Endothelial cell of umbilical vein (primary cell): ENCODE data around the gene MUL1. TPM values are rescaled to one million over a fixed set of nuclear protein-coding genes. Genes with fewer than 3 reads are reported as not detected.

Source experiments
- BruUV-seq: library from RNA; stranded (reverse); fragments of 400-500 nt; replicated peaks from 2 replicates; lab custom pipeline; 2021; lab: Mats Ljungman, UMichigan
- CTCF ChIA-PET: fragments of 300-600, 350-600 bp; sonication (Branson Sonifier 250); formaldehyde crosslinking; loops from one replicate; lab custom pipeline; 2021; ENCODE audit warnings: antibody characterized with exemption, inconsistent platforms; lab: Charles Lee
- POLR2A ChIA-PET: fragments of 300-600, 350-600 bp; sonication (Branson Sonifier 250); formaldehyde crosslinking; loops from one replicate; lab custom pipeline; 2021; ENCODE audit warnings: antibody characterized with exemption, inconsistent platforms; lab: Charles Lee
- DNase-seq: peaks from one replicate; pipeline ENCODE4 v3.0.0-alpha.2; 2011; ENCODE audit warnings: low read depth, low spot score
- FAIRE-seq: peaks from 2 replicates; lab custom pipeline; 2011; peaks lifted over from hg19 to GRCh38; lab: Jason Lieb, UNC
- H2AFZ ChIP-seq: 2 replicates; pipeline ENCODE4 v1.6.0; 2012; ENCODE audit warnings: low read depth, low read length, control low read depth, inconsistent platforms
- H3K27ac ChIP-seq: 2 replicates; pipeline ENCODE4 v1.5.1; 2011; ENCODE audit warnings: low read depth, mild to moderate bottlenecking, control low read depth, low read length, moderate library complexity; ENCODE audit not compliant: insufficient read depth
- H3K27me3 ChIP-seq, 2 experiments: 2 replicates each; pipeline versions ENCODE4 v1.6.0 to v1.6.1; 2011; ENCODE audit warnings: low read length in 2 of 2, mixed read lengths in 1 of 2; ENCODE audit not compliant: control insufficient read depth in 2 of 2, insufficient read depth in 2 of 2
- H3K36me3 ChIP-seq, 2 experiments: 2 replicates in 1 of 2; 3 replicates in 1 of 2; pipeline ENCODE4 v1.5.1; 2011; ENCODE audit warnings: low read length in 2 of 2, mild to moderate bottlenecking in 1 of 2, moderate library complexity in 1 of 2; ENCODE audit not compliant: control insufficient read depth in 2 of 2, insufficient read depth in 2 of 2; ENCODE audit errors: extremely low read depth in 1 of 2
- H3K4me1 ChIP-seq: 3 replicates; pipeline ENCODE4 v1.5.1; 2011; ENCODE audit warnings: mild to moderate bottlenecking, low read length; ENCODE audit not compliant: control insufficient read depth, insufficient read depth; ENCODE audit errors: extremely low read depth
- H3K4me2 ChIP-seq: 2 replicates; pipeline ENCODE4 v1.6.1; 2011; ENCODE audit warnings: low read length, control low read depth, mixed read lengths; ENCODE audit not compliant: insufficient read depth
- H3K4me3 ChIP-seq, 3 experiments: fragments of 200-600 bp in 1 of 3; sonication (generic), shearing (Covaris generic) in 1 of 3; replicated peaks in 1 of 3; 2 replicates each; pipeline ENCODE4 v1.5.1; 2011 to 2016; ENCODE audit warnings: control low read depth in 3 of 3, low read length in 3 of 3, mild to moderate bottlenecking in 2 of 3, inconsistent platforms in 1 of 3, low read depth in 1 of 3, moderate library complexity in 1 of 3; ENCODE audit not compliant: insufficient read depth in 1 of 3
- H3K79me2 ChIP-seq: 2 replicates; pipeline ENCODE4 v1.6.0; 2012; ENCODE audit warnings: low read length, inconsistent platforms; ENCODE audit not compliant: control insufficient read depth, insufficient read depth
- H3K9ac ChIP-seq: replicated peaks from 2 replicates; pipeline ENCODE3; 2011; ENCODE audit warnings: low read length, control low read depth; ENCODE audit not compliant: insufficient read depth; ENCODE audit errors: extremely low read depth
- H3K9me1 ChIP-seq: replicated peaks from 3 replicates; pipeline ENCODE4 v1.6.0; 2011; ENCODE audit warnings: mild to moderate bottlenecking, low read length; ENCODE audit not compliant: control insufficient read depth, insufficient read depth; ENCODE audit errors: extremely low read depth
- H3K9me3 ChIP-seq: replicated peaks from 2 replicates; pipeline ENCODE4 v1.5.1; 2012; ENCODE audit warnings: low read length, inconsistent platforms; ENCODE audit not compliant: control insufficient read depth, insufficient read depth
- H4K20me1 ChIP-seq: replicated peaks from 2 replicates; pipeline ENCODE3; 2011; ENCODE audit warnings: mild to moderate bottlenecking, low read length; ENCODE audit not compliant: control insufficient read depth, insufficient read depth; ENCODE audit errors: extremely low read depth
- CTCF ChIP-seq, 2 donors: IDR thresholded peaks; 1 replicate in 1 of 2; 2 replicates in 1 of 2; pipeline ENCODE4 v1.5.1; 2011; ENCODE audit warnings: low read length in 2 of 2, mild to moderate bottlenecking in 2 of 2, moderate library complexity in 2 of 2, control low read depth in 1 of 2, inconsistent platforms in 1 of 2, low read depth in 1 of 2; ENCODE audit not compliant: insufficient read depth in 1 of 2; ENCODE audit errors: extremely low read depth in 1 of 2
- EZH2 ChIP-seq: IDR thresholded peaks from 2 replicates; pipeline ENCODE4 v1.6.1; 2012; ENCODE audit warnings: borderline replicate concordance, low read depth, mild to moderate bottlenecking, moderate library complexity, low read length, inconsistent platforms; ENCODE audit not compliant: severe bottlenecking
- FOS ChIP-seq: IDR thresholded peaks from 2 replicates; pipeline ENCODE4 v1.6.1; 2011; ENCODE audit warnings: mild to moderate bottlenecking, low read length, moderate library complexity, borderline replicate concordance; ENCODE audit not compliant: insufficient read depth
- GATA2 ChIP-seq: IDR thresholded peaks from 2 replicates; pipeline ENCODE4 v1.7.0; 2011; ENCODE audit warnings: low read depth, mild to moderate bottlenecking, moderate library complexity, mixed read lengths, low read length; ENCODE audit not compliant: insufficient read length, insufficient read depth
- MYC ChIP-seq: IDR thresholded peaks from one replicate; pipeline ENCODE4 v1.6.1; 2011; ENCODE audit warnings: mild to moderate bottlenecking, low read depth, low read length
- POLR2AphosphoS5 ChIP-seq: IDR thresholded peaks from 2 replicates; pipeline ENCODE4 v1.6.1; 2012; ENCODE audit warnings: low read depth, mild to moderate bottlenecking, control low read depth, low read length, moderate library complexity; ENCODE audit not compliant: insufficient read depth
- dilution Hi-C: fragments of 300-500 bp; cut with MboI; formaldehyde crosslinking; loops from one replicate; pipeline ENCODE4 v1.15.0; 2019; ENCODE audit warnings: low sequenced_read_pairs; ENCODE audit not compliant: extremely low pct_ligation_motif_present
- intact Hi-C: fragments of 100-400 bp; cut with micrococcal nuclease; formaldehyde crosslinking; loops from one replicate; pipeline ENCODE4 v1.10.0; 2022
- polyA plus RNA-seq, 4 experiments: library from polyadenylated mRNA; depleted of rRNA in 3 of 4; stranded (reverse) in 3 of 4; unstranded in 1 of 4; fragments of >200 nt; gene quantifications; 2 replicates each; pipeline versions ENCODE4 v1.2.1 to v1.2.3, GENCODE V29; 2011 to 2012; ENCODE audit warnings: missing spikeins in 1 of 4
- total RNA-seq: library from RNA; stranded (reverse); gene quantifications from 2 replicates; pipeline ENCODE4 v1.2.3, GENCODE V29; 2021
- TF ChIP-seq, protein P1 (sequence below): IDR thresholded peaks from 2 replicates; pipeline ENCODE4 v1.6.1; 2011; ENCODE audit not compliant: insufficient read depth, insufficient read length

The MUL1 gene
- total and polyA plus RNA-seq, 2 donors (not counting 3 experiments of a cell fraction or from before 2014, with no cell fraction given) = 28.3 to 29.5 TPM

DNA sequence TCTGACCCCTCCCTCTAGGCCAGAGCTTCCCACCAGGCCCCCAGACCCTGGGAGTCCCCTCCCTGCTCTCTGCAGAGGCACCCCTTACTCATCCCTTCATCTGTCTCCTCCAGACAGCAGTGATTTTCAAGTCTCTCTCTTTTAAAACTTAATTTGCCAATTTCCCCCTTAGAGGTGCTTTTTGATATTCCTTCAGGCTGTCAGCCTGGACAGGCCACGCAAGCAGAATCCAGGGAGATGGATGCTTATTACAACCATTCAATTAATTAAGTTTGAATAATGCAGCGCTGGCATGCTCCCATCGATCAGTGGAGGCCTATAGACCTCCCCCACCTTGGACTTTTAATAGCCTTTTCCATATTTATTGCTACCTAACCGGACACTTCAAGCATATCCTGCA is 28.1 kb downstream of the MUL1 start:
- intact Hi-C loops = no loop called here
- dilution Hi-C loops = no loop called here
- peaks cover 11% of the 10 kb centered on the region for H3K4me1 ChIP-seq

DNA sequence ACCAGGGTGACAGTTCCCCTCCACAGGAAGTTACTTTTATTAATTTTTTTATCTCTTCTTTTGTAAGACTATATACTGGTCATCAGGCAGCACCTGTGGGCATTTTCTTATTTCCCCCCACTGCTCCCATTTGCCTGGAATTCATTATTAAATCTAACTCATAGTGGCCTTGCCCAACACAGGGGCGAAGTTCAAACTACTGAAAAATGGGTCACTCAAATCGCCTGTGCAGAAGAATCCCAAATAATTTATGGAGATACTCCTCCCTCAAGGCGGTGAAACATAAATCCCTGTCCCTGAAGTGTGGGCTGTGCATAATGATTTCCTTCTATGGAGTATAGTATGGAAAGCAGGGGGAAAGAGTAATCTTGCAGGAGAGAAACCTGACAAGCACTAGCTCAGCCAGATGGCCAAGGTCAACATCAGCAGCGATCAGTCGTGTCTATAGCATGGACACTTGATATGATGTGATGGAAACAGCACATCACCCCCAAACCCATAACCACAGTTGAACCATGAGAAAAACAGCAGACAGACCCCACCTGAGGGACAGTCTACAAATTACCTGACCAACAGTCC is 29.8 kb downstream of the MUL1 start:
- BruUV-seq = no TSS peak
- FAIRE-seq (no peak), DNase-seq (no peak)
- H4K20me1 ChIP-seq = no peaks in the 10 kb centered on the region
- no peaks in the 10 kb centered on the region for H3K9me3 ChIP-seq
- no peaks in the 10 kb centered on the region for H3K79me2 ChIP-seq
- TF ChIP-seq, protein P1, sequence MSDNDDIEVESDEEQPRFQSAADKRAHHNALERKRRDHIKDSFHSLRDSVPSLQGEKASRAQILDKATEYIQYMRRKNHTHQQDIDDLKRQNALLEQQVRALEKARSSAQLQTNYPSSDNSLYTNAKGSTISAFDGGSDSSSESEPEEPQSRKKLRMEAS = no peak
- TF ChIP-seq FOS = no peak
- no peak for TF ChIP-seq GATA2
- no peak for TF ChIP-seq POLR2AphosphoS5
- no peak for TF ChIP-seq EZH2
- TF ChIP-seq MYC = no peak
- no peak for TF ChIP-seq CTCF (IDR thresholded peaks at IDR 0.05; ENCODE audit: extremely low read depth in 1 of 2, insufficient read depth in 1 of 2, low read depth in 1 of 2, low read length in 2 of 2)
- no peak overlapping the region for H3K9ac ChIP-seq
- dilution Hi-C loops (no loop called here), intact Hi-C loops (no loop called here)
- H3K27ac ChIP-seq = no peak overlapping the region
- no peaks in the 10 kb centered on the region for H3K36me3 ChIP-seq
- H2AFZ ChIP-seq = no peak overlapping the region
- H3K4me2 ChIP-seq = no peak overlapping the region
- no peak overlapping the region for H3K4me3 ChIP-seq
- POLR2A ChIA-PET = no interaction called here
- peaks cover 5% of the 10 kb centered on the region for H3K4me1 ChIP-seq
- H3K9me1 ChIP-seq = no peaks in the 10 kb centered on the region
- H3K27me3 ChIP-seq = peaks cover 0 to 3% of the 10 kb centered on the region in 2 experiments
- CTCF ChIA-PET = no interaction called here

More for the DNA sequence above, 28.1 kb downstream of the MUL1 start:
- peaks cover 0 to 3% of the 10 kb centered on the region in 2 experiments for H3K27me3 ChIP-seq
- DNase-seq (no peak), FAIRE-seq (no peak)
- BruUV-seq = no TSS peak
- H3K27ac ChIP-seq = no peak overlapping the region
- H3K4me3 ChIP-seq = no peak overlapping the region
- H3K9ac ChIP-seq = no peak overlapping the region
- no peaks in the 10 kb centered on the region for H3K9me3 ChIP-seq
- H4K20me1 ChIP-seq = no peaks in the 10 kb centered on the region
- H3K36me3 ChIP-seq = no peaks in the 10 kb centered on the region
- H3K79me2 ChIP-seq = no peaks in the 10 kb centered on the region
- no peak overlapping the region for H3K4me2 ChIP-seq
- H2AFZ ChIP-seq = no peak overlapping the region
- TF ChIP-seq MYC = no peak
- TF ChIP-seq, protein P1 = no peak
- no peak for TF ChIP-seq FOS
- TF ChIP-seq POLR2AphosphoS5 = no peak
- no peak for TF ChIP-seq EZH2
- ChIA-PET CTCF (no interaction called here), POLR2A (no interaction called here)
- H3K9me1 ChIP-seq = no peaks in the 10 kb centered on the region
